ENCODE measurements around the gene SDCCAG8.

Gene SDCCAG8

DNA sequence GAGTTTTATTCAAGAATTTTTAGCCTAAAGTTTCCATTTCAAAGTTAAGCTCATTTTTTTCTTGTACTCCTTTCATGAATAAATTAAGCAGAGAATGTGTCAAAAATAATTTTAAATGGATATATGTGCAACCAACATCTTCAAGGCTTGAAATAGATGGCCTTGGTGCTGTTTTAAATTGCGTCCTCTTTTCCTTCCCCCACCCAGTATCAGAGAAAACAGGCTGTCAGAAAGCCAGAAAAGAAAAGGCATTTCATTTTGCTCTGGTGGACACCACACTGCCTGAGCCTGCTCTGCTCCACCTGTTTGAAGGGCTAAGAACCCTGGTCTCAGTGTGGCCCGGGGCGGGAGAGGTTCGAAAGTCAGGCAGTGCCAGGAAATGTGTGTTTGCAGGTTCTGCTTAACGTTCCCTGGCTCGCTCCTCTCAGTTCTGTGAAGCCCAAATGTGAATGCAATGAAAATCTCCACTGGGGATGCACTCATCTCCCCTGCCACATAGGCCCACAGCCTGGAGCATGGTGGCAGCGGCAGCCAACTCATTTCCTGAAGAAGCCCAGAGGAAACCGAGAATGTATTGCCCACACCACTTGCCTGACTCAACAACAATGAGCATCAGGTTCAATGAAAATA is 134.4 kb downstream of the SDCCAG8 start:
- no peak for DNase-seq (ENCODE audit: low read depth in 2 of 2)

DNA sequence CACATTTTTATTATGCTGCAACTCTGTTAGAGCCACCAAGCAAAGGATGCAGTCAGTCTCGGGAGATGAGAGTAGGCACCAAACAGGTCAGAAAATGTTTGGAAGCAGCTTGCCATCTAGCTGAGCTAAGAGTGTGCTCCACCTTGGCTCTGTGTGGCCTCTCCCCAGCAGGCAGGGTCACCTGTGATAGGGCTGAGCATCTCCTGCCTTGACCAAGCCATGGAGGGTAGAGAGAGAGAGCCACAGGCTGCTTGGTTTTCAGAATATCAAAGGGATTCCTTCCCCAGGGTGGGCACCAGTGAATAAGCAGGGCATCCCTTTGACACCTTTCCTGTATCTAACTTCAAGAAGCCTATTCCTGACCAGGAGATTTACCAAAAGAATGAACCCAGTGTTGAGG is 135.5 kb downstream of the SDCCAG8 start:
- DNase-seq (ENCODE audit: low read depth in 2 of 2) = no peak

DNA sequence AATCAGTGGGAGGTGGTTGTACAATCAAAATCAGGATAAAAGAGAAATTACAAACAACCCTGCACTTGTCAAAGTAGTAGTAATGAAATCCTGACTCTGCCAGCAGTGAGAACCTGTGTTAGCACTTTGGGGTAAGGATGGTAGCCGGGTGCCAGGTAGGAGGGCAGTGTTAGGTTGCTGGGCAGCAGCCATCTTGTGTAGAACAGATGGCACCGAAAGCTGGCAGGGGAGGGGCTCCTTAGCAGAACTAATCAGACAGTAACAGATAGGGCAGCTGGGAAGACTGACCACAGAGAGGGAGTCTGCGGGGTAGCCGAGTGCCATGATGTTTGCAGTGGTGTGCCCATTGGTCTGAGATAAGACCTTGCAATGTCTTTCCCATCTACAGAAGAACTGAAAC is 137.3 kb downstream of the SDCCAG8 start:
- DNase-seq (ENCODE audit: low read depth in 2 of 2) = no peak

GRCh38 chr1:243394066-243394465 is 138.2 kb downstream of the SDCCAG8 start:
- DNase-seq (ENCODE audit: low read depth in 2 of 2) = no peak

GRCh38 chr1:243394601-243395464 is 139.0 kb downstream of the SDCCAG8 start:
- DNase-seq (ENCODE audit: low read depth in 2 of 2) = no peak

- DNase-seq (ENCODE audit: low read depth in 2 of 2) = no peak
Observed at GRCh38 chr1:243396424-243396823, 140.6 kb downstream of the SDCCAG8 start.

DNA sequence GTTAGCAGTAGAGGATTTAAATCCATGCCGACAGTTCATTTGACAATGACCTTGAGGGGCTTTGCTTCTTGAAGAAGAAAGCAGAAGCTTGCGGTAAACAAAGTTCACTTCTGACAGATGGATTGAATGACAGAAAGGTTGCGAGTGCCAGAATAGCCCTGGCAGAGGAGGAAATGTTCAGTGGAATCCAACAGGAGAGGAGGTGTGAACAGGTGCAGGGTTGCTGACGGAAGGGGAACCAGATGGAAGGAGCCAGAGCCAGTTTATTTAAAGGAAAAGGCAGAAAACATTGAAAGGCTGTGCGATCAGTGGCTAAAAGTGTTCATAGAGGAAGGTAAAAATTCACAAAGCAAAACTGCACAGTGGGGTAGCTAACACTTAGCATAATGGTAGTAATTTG is 141.0 kb downstream of the SDCCAG8 start:
- no peak for DNase-seq (ENCODE audit: low read depth in 2 of 2)

- no peak for DNase-seq (ENCODE audit: low read depth in 2 of 2)
Observed at GRCh38 chr1:243397613-243398321, 141.9 kb downstream of the SDCCAG8 start.

DNA sequence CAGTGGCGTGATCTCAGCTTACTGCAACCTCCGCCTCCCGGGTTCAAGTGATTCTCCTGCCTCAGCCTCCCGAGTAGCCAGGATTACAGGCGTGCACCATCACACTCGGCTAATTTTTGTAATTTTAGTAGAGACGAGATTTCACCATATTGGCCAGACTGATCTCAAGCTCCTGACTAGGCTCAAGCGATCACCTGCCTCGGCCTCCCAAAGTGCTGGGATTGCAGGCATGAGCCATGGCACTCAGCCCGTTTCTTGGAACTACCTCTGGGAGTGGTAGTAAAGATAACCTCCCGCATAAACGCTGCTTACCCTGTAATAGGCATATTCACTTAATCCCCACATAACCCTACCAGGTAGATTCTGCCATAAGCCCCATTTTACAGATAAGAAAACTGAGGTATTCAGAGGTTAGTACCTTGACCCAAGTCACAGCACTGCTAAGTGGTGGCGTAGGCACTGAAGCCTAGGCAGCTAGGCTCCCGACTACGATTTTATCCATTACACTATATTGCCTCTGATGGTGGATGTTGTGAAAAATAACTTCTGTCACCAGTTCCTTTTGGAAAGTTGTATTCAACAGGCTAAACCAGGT is 143.8 kb downstream of the SDCCAG8 start:
- no peak for DNase-seq (ENCODE audit: low read depth in 2 of 2)

- no peak for DNase-seq (ENCODE audit: low read depth in 2 of 2)
Observed at GRCh38 chr1:243402868-243403267, 147.0 kb downstream of the SDCCAG8 start.

- no peak for DNase-seq (ENCODE audit: low read depth in 2 of 2)
Observed at GRCh38 chr1:243406424-243406823, 150.6 kb downstream of the SDCCAG8 start.

GRCh38 chr1:243407284-243408018 is 151.6 kb downstream of the SDCCAG8 start:
- no peak for DNase-seq (ENCODE audit: low read depth in 2 of 2)

- no peak for DNase-seq (ENCODE audit: low read depth in 2 of 2)
Observed at GRCh38 chr1:243408479-243408878, 152.6 kb downstream of the SDCCAG8 start.

DNA sequence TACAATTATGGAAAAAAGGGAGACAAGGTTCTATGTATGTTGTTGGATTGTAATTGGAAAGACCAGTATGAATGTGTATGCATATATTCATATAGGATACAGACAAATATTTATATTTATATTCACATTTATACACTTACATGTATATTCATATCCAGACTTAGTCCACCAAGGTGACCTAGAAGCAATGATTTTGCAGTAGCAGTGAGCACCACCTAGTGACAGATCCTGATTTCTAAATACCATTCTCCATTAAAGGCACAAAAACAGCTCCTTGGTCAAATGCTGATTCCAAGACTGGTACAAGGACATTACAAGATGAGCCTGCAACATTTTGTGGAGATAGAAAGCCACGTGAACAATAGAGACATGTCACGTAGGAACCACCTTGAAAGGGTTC is 153.4 kb downstream of the SDCCAG8 start:
- no peak for DNase-seq (ENCODE audit: low read depth in 2 of 2)

DNA sequence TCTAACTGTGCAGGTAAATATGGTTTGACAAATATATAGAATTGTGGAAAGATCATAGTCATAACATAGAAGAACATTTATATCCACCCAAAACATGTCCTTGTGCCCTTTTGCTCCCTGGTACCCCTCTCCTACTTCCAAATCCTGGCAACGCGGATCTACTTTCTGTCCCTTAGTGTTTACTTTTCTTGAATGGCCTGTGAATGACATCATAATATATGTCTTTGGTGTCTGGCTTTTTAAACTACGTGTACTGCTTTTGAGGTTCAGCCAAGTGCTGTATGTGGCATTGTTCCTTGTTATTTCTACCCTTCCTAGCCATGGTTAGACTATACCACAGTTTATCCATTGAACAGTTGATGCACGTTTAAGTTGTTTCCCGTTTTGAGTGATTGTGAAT is 155.6 kb downstream of the SDCCAG8 start:
- no peak for DNase-seq (ENCODE audit: low read depth in 2 of 2)

DNA sequence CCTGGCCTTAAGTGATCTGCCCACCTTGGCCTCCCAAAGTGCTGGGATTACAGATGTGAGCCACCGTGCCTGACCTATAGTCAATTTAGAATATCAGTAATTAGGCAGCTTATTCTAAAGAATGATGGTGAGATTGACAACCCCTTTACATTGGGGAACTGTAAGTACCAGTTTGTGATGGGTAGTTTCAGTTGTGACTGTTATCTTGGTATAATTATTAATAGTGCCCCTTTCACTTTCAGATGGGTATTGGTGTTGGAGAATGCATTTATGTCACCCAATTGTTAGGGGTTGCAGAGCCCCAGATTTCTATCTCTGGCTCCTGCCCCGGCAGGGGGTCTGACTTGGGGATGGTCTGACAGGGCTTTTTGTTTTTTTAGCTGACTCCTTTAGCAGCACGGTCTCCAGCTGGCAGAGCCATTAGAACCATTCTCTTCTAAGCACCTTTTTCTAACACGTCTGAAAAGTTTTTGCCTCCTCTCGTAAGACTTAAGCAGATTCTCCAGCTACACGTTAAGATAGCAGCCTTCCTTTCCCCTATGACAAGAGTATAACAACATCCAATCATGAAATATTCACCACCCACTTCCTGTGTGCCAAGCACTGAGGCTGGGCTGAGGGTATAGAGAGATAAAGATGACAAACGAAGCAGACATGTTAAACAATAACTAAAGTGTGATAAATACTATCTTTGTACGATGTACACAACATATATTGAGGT is 157.8 kb downstream of the SDCCAG8 start:
- DNase-seq (ENCODE audit: low read depth in 2 of 2) = no peak

DNA sequence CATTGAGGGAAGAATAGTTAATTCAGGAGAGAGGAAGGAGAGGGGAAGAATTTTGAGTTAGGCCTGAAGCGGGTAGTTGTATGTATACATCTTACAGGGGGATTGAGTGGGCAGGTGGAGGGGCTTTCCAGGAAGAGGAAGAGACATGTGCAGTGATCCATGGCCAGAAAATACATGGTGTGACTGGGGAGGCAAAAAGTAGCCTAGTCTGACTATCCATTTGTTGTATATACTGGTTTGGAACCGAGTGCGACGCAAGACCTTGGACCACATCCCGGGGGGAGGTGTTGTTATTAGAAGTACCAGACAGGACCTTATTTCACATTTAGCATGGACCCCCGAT is 158.3 kb downstream of the SDCCAG8 start:
- no peak for DNase-seq (ENCODE audit: low read depth in 2 of 2)

- DNase-seq (ENCODE audit: low read depth in 2 of 2) = no peak
Observed at GRCh38 chr1:243415663-243416408, 160.0 kb downstream of the SDCCAG8 start.

DNA sequence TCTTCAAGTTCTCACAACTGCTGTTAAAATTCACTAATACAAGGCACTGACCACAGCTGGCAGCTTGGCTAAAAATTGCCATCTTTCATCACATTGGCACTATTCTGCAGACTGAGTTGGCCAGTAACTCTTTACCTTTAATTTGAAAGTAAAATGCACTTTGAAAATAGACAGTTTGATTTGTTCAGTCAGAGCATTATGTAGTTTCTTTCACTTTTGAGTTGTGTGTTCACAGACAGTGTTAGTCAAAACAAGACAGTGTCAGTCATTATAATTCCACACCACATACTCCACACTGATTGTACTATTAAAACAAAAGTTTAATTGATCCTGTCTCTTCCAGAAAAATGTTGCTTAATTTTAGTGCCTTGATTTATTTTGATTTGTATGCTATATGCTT is 160.7 kb downstream of the SDCCAG8 start:
- DNase-seq (ENCODE audit: low read depth in 2 of 2) = no peak
